A673 (cell line): ENCODE measurements around the gene SNX12. TPM values are rescaled to one million over a fixed set of nuclear protein-coding genes. Genes with fewer than 3 reads are reported as not detected.

ENCODE experiments used
- BruUV-seq: library from RNA; stranded (reverse); fragments of 400-500 nt; replicated peaks from 2 replicates; lab custom pipeline; 2021; lab: Mats Ljungman, UMichigan
- CTCF ChIA-PET: fragments of 300-600 bp; sonication (Branson Sonifier 250); formaldehyde crosslinking; loops from one replicate; lab custom pipeline; 2022; ENCODE audit warnings: antibody characterized with exemption; lab: Charles Lee
- POLR2A ChIA-PET: fragments of 300-600 bp; sonication (Branson Sonifier 250); formaldehyde crosslinking; loops from one replicate; lab custom pipeline; 2022; ENCODE audit warnings: antibody characterized with exemption; ENCODE audit not compliant: low non-redundant PET; lab: Charles Lee
- DNase-seq: peaks from one replicate; pipeline ENCODE4 v3.0.0-alpha.2; 2015; ENCODE audit warnings: low spot score
- H3K27ac ChIP-seq: fragments of 200-600 bp; sonication (generic); 2 replicates; pipeline ENCODE4 v1.5.1; 2016; ENCODE audit warnings: mixed run types, low read depth, mild to moderate bottlenecking, mixed read lengths, antibody characterized with exemption, low read length; ENCODE audit not compliant: poor library complexity, severe bottlenecking
- H3K27me3 ChIP-seq: fragments of 200-600 bp; sonication (generic); replicated peaks from 2 replicates; pipeline ENCODE4 v1.6.1; 2017; ENCODE audit warnings: mixed run types, low read depth, mild to moderate bottlenecking, mixed read lengths, antibody characterized with exemption, low read length; ENCODE audit not compliant: insufficient read depth, poor library complexity
- H3K36me3 ChIP-seq: fragments of 200-600 bp; sonication (generic); 2 replicates; pipeline ENCODE4 v1.6.1; 2016; ENCODE audit warnings: mixed run types, mild to moderate bottlenecking, mixed read lengths, antibody characterized with exemption, low read length; ENCODE audit not compliant: insufficient read depth, poor library complexity, severe bottlenecking
- H3K4me1 ChIP-seq: fragments of 200-600 bp; sonication (generic); 2 replicates; pipeline ENCODE4 v1.6.1; 2017; ENCODE audit warnings: mixed run types, mild to moderate bottlenecking, mixed read lengths, antibody characterized with exemption, low read length; ENCODE audit not compliant: insufficient read depth, poor library complexity, severe bottlenecking
- H3K4me3 ChIP-seq: fragments of 200-600 bp; sonication (generic); 2 replicates; pipeline ENCODE4 v1.5.1; 2016; ENCODE audit warnings: low read depth, mixed run types, mild to moderate bottlenecking, mixed read lengths, low read length; ENCODE audit not compliant: poor library complexity, severe bottlenecking
- H3K9me3 ChIP-seq: fragments of 200-600 bp; sonication (generic); 2 replicates; pipeline ENCODE4 v1.6.1; 2016; ENCODE audit warnings: mixed run types, low read depth, mild to moderate bottlenecking, mixed read lengths, antibody characterized with exemption, low read length; ENCODE audit not compliant: poor library complexity, severe bottlenecking
- EZH2 ChIP-seq: fragments of 200-600 bp; sonication (generic); IDR thresholded peaks from 2 replicates; pipeline ENCODE4 v1.6.1; 2017; ENCODE audit warnings: borderline replicate concordance, low read depth, mild to moderate bottlenecking, mixed read lengths, antibody characterized with exemption, low read length; ENCODE audit not compliant: poor library complexity, severe bottlenecking
- intact Hi-C: fragments of 100-400 bp; cut with micrococcal nuclease; formaldehyde crosslinking; loops from one replicate; pipeline ENCODE4 v1.10.0; 2022; ENCODE audit not compliant: unreplicated experiment
- total RNA-seq: library from RNA; stranded (reverse); gene quantifications from 2 replicates; pipeline ENCODE4 v1.2.3, GENCODE V29; 2021
- TF ChIP-seq, protein P1 (sequence below): fragments of 300-800, 200-600 bp; sonication (generic); conservative IDR thresholded peaks from 2 replicates; pipeline ENCODE4 v1.5.1; 2017; ENCODE audit warnings: low read depth, mild to moderate bottlenecking, antibody characterized with exemption, low read length, moderate library complexity, mixed read lengths

The SNX12 gene
- total RNA-seq, 1 experiment from 2014 or later: 58.9 TPM

DNA sequence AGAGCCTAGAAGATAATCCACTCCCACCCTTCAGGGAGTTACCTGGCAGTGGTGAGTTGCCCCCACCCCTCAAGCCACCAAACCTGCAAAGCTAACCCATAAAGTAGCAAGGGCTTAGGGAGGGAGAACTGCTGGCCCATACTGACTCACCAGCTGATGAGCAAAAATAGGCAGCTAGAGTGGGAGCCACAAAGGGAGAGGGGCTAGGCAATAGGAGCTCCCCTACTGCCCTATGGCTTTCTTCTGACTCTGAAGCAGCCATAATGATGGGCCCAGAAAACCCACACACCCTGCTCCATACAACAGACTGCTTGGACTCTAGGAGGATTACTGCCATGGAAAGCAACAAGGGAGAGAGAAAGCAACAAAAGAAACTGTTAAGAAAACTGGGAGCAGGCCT lies 8.0 kb downstream of the SNX12 start:
- Histone ChIP-seq H3K9me3 (no peaks in the 10 kb centered on the region), H3K27me3 (no peaks in the 10 kb centered on the region), H3K4me3 (no peak overlapping the region), H3K27ac (no peak overlapping the region), H3K4me1 (no peaks in the 10 kb centered on the region), H3K36me3 (no peaks in the 10 kb centered on the region)
- ChIA-PET CTCF (no interaction called here), POLR2A (no interaction called here)
- intact Hi-C loops: no loop called here
- TF ChIP-seq, protein P1, sequence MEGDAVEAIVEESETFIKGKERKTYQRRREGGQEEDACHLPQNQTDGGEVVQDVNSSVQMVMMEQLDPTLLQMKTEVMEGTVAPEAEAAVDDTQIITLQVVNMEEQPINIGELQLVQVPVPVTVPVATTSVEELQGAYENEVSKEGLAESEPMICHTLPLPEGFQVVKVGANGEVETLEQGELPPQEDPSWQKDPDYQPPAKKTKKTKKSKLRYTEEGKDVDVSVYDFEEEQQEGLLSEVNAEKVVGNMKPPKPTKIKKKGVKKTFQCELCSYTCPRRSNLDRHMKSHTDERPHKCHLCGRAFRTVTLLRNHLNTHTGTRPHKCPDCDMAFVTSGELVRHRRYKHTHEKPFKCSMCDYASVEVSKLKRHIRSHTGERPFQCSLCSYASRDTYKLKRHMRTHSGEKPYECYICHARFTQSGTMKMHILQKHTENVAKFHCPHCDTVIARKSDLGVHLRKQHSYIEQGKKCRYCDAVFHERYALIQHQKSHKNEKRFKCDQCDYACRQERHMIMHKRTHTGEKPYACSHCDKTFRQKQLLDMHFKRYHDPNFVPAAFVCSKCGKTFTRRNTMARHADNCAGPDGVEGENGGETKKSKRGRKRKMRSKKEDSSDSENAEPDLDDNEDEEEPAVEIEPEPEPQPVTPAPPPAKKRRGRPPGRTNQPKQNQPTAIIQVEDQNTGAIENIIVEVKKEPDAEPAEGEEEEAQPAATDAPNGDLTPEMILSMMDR: no peak
- no peak for TF ChIP-seq EZH2
- no peak for DNase-seq
- BruUV-seq: no TSS peak

DNA sequence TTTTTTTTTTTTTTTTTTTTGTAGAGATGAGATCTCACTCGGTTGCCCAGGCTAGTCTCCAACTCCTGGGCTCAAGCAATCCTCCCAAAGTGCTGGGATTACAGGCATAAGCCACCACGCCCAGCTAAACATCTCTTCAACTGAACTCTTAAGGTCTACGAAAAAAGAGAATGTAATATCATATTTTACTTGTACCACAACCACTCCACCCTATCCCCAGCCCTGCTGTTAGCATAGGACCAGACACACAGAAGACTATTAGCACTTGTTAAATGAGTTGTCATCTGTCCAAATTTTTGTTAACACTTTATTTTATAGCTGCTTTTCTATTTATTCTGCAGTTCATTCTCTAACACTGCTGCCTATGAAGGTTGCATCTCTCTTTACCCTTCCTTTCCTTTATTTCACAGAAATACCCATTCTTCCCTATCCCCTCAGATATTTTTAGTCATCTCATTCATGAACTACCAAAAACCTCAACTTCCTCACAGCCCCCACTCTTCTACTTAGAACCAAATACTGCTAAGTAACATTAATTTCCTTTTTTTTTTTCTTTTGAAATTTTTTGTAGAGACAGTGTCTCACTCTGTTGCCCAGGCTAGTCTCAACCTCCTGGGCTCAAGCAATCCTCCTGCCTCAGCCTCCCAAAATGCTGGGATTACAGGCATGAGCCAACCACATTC lies 10.1 kb downstream of the SNX12 start:
- BruUV-seq: no TSS peak
- no peaks in the 10 kb centered on the region for H3K9me3 ChIP-seq
- no peak overlapping the region for H3K4me3 ChIP-seq
- H3K4me1 ChIP-seq: no peaks in the 10 kb centered on the region
- POLR2A ChIA-PET: interaction anchor here (0.6 kb wide), 1 partner anchor 165 kb away, joined by 7 read pairs; no protein-coding TSS in a partner anchor
- H3K27me3 ChIP-seq: no peaks in the 10 kb centered on the region
- CTCF ChIA-PET: no interaction called here
- H3K27ac ChIP-seq: no peak overlapping the region
- intact Hi-C loops: no loop called here
- DNase-seq: no peak
- no peak for TF ChIP-seq EZH2
- TF ChIP-seq, protein P1: no peak
- no peaks in the 10 kb centered on the region for H3K36me3 ChIP-seq

DNA sequence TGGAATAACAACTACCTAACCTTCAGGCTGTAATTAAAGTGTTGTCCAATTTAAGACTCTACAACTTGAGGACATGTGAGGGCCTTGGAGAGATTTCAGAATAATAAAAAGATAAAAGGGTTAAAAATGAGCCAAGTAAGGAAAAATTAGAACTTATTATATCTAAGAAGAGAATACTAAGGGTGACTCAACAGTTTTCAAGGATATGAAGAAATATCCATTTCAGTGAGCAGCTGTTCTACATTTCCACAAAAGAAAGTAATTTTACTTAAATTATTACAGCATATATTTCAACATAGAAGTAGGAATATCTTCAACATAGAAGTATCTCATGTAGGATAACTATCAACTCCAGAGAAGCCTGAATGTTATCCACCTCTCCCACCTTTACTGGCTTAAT lies 11.3 kb downstream of the SNX12 start:
- no peaks in the 10 kb centered on the region for H3K27me3 ChIP-seq
- no peak for DNase-seq
- no peak overlapping the region for H3K4me3 ChIP-seq
- no peaks in the 10 kb centered on the region for H3K9me3 ChIP-seq
- H3K36me3 ChIP-seq: no peaks in the 10 kb centered on the region
- no TSS peak for BruUV-seq
- no peaks in the 10 kb centered on the region for H3K4me1 ChIP-seq
- ChIA-PET POLR2A (no interaction called here), CTCF (no interaction called here)
- TF ChIP-seq, protein P1: no peak
- TF ChIP-seq EZH2: no peak
- intact Hi-C loops: no loop called here
- H3K27ac ChIP-seq: no peak overlapping the region
